Activated gamma-delta T cell treated with anti-CD3 and anti-CD28 coated beads, Interleukin-2, amount 50 U/mL, for 16 hours (primary cell): ENCODE measurements around the gene MYBBP1A.
"Not testable (repeated sequence)": the region's sequence is repeated elsewhere in the genome, so short reads cannot be mapped to it uniquely, and the experiment has no call there.

Source experiments
- DNase-seq: peaks from one replicate; pipeline ENCODE4 v3.0.0-alpha.2; 2020; ENCODE audit warnings: low read depth

The MYBBP1A gene

GRCh38 chr17:4588391-4588790 lies 33.2 kb upstream of the MYBBP1A start:
- DNase-seq, result no peak

DNA sequence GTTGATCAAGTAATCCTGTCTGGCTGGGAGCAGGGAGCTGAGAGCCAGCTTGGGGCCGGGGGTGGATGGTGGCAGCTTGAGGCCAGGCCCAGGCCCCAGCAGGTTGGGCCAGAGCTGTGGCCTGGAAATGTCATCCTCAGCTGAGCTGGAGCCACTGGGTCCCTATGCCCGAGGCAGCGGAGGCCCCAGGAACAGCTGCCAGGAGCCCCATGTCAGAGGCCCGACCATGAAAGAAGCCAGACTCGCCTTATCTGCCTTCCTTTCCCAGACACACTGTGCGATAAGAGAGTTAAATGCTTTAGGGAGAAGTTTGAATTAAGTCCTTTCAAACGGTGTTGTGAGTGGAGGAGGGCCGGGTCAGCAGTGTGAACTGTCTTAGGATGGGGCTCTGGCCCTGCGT lies 32.6 kb upstream of the MYBBP1A start:
- no peak for DNase-seq

GRCh38 chr17:4587195-4587594 lies 32.0 kb upstream of the MYBBP1A start:
- no peak for DNase-seq

DNA sequence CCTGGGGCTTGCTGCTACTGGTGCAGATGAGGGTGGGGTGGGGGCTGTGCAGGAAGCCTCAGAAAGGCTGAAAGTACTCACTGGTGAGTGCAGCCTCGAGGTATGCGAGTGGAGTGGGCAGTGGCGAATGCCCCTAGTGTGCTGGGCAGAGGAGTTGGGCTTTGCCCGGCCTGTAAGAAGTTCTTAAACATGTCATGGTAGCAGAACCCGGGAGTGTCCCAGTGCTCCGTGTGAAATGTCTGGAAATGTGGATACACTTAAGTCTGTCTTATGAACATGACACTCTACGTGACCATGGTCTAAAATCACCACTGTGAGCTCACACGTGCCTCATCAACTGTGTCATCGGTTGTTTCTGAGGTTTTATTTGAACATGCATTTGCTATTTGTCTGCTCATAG lies 30.9 kb upstream of the MYBBP1A start:
- no peak for DNase-seq

DNA sequence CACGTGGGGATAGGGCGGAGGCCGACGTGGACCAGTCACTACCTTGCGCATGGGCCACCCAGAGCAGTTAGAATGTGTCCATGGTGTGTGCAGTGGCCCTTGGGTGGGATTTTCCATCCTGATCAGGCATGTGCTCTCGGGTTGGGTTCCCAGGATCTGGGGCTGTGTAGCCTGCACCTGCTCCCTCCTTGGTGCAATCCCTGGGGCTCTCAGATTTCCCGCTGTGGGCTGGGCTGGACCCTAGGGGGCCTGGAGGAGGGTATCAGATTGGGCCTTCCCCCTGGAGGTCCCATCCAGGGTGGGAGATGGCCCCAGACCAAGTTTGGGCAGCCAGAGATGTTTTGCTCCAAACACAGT lies 30.4 kb upstream of the MYBBP1A start:
- no peak for DNase-seq

DNA sequence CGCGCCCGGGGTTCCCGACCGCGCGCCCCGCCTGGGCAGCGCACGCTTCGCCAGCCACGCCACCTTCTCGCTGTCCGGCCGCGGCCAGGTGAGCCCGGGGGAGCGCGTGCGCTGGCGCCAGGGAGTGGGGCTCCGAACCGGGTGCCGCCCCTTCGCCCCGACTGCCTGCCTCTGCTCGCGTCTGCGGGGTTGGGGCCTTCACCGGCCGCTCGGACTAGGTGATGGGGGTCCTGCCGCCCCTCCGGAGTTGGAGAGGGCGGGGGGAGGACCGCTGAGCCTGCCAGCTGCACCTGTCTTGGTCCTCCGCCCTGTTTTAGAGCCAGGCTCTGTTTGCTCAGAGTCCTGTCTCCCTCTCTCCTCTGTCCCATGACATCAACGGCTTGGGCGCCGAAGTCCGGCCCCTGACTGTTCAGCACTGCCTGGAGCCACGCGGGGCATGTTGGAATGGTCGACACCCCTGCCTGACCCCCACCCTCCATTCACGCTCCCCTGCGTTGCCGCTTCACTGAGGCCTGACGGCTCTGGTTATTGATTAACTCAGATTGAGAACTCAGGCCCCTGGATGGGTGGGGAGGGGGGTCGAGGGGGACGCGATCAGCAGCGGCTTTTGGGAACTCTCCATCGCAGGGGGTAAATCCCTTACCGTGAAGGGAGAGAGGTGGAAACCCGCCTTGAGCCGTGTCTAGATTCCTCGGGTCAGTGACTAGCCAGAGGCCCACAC lies 29.9 kb upstream of the MYBBP1A start:
- DNase-seq, result no peak

GRCh38 chr17:4584101-4584916 lies 29.1 kb upstream of the MYBBP1A start, which contains the start of gene SMTNL2:
Gene SMTNL2, plus strand, starts transcription at chr17:4584529. Its CDS starts 77 bp downstream, at chr17:4584606.
- DNase-seq, result no peak

GRCh38 chr17:4583782-4584100 lies 28.6 kb upstream of the MYBBP1A start:
- DNase-seq, result no peak

- DNase-seq, result no peak
These were observed 28.0 kb upstream of the MYBBP1A start for GRCh38 chr17:4583206-4583605.

DNA sequence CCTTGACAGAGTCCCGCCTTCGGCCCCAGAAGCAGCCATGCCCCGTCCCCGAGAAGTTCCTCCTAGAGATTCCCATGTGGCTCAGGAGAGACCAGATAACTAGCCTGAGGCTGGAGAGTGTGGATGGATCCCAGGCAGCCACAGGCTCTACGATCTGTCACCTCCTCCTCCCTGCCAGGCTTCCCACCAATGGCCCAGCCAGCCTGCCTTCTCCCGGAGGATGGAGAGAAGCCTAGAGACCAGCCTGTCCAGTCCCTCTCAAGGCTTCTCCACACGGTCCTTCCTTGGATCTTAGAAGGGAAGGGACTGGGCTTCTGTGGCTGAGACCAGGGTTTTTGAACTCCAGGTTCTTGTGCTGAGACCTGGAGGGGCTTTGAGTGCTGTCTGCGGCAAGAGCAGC lies 27.5 kb upstream of the MYBBP1A start:
- no peak for DNase-seq

- no peak for DNase-seq
These were observed 26.9 kb upstream of the MYBBP1A start for GRCh38 chr17:4582101-4582501.

DNA sequence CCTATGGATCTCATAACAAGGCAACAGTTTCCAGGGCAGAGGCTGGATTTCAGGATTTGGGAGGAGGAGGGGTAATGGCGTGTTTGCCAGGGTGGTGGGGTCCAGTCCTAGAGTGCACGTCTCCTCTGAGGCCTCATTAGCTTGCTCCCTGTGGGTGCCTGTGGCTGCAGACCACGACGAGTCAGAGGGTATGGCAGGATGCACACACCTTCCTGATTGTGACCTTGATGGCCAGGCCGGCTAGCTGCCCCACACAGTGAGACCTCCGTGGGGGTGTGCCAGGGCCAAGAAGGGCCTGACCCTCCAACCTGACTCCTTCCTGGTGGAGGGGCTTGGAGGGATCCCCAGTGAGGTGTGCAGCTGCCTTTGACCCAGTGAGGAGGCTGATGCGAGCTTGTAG lies 25.1 kb upstream of the MYBBP1A start:
- no peak for DNase-seq

- DNase-seq, result no peak
These were observed 24.5 kb upstream of the MYBBP1A start for GRCh38 chr17:4579678-4580077.

GRCh38 chr17:4578349-4578748 lies 23.2 kb upstream of the MYBBP1A start:
- DNase-seq, result not testable (repeated sequence)

DNA sequence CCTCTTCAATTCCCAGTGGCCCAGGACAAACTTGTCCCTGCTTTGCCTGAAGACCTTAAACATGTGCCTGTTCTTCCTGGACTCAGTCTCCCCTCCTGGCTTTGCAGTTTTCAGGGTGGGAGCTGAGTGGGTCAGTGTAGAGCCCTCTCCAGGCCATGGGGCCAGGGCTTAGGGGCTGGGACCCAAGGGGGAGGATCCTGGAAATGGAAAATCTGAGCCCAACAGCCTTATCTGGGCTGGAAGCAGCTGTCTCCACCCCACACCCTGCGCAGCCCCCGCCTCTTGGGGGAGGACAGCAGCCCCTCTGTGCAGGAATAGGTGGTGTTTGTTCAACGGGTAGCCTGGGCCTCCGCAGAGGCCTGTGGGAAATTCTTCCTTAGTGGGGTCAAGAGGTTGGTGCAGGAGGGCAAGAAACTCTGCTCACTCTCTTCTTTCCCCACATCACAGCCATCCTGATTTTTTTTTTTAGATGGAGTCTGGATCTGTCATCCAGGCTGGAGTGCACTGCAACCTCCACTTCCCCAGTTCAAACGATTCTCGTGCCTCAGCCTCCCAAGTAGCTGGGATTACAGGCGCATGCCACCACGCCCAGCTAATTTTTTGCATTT lies 22.3 kb upstream of the MYBBP1A start:
- no peak for DNase-seq

- no peak for DNase-seq
These were observed 21.6 kb upstream of the MYBBP1A start for GRCh38 chr17:4576729-4577322.

DNA sequence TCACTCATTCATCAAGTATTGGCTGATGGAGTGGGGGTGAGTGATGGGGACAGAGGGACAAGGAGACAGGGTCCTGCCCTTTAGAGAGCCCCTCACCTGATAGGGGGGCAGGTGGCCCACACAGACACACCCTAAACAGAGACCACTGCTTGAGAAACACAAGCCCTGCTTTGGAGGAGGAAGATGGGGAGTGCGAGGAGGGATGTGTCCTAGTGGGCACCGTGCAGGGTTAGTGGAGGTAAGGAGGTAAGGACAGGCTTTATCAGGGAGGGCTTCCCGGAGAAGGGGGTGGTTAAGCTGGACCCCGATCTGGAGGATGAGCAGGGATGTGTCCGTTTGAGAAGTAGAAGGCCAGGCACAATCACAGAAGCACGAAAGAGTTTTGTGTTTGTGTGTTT lies 21.0 kb upstream of the MYBBP1A start:
- DNase-seq, result no peak

DNA sequence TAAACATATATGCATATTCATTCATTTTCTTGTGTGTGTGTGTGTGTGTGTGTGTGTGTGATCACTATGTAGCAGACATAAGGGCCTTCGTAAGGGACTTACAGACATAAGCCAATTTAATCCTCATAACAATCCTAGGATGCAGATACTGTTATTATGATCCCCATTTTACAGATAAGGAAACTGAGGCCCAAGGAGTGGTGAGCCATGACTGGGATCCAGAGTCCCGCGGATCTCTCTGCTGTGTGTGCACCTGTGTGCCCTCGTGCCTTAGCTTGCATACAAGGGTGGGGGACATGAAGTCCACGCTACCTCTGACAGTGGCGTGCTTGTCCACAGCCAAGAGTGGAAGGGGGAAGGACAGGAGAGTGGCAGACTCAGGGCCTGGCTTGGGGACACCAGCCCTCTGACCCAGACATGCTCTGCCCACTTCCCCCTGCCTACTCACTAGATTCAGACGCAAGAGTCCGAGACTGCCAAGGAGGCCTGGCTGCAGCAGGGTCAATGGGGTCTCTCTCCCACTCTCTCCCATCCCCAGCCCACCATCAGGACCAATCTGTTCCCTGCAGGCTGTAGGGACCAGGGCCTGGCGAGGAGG lies 19.4 kb upstream of the MYBBP1A start:
- DNase-seq, result no peak

DNA sequence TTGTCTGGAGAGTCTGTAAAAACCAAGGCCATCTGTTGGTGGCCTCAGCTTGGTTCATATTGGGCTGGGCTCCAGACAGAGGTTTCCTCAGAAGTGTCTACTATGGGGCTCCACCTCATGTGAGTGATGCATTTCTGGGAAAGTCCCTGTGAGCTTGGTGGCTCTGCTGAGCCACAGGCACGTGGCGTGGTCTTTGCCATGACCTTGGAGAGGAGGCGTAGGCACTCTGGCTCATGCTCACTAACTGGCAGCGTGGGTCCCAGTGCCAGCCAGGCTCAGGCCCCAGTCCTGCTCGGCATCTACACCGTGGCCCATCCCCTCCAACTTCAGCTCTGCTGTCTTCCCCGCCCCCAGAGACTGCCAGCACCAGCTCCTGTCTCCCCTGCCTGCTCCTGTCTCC lies 18.5 kb upstream of the MYBBP1A start:
- DNase-seq, result no peak

DNA sequence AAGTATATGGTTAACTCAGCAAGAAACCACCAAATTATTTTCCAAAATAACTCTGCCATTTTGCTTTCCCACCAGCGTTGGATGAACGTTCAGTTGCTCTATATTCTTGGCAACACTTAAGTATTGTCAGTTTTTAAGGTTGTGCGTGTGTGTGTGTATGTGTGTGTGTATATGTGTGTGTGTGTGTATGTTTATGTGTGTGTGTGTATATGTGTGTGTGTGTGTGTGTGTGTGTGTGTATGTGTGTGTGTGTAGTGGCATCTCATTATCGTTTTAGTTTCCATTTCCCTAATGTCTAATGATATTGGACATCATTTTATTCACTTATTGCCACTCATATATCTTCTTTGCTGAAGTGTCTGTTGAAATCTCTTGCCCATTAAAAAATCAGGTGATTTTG lies 17.9 kb upstream of the MYBBP1A start:
- DNase-seq, result no peak

DNA sequence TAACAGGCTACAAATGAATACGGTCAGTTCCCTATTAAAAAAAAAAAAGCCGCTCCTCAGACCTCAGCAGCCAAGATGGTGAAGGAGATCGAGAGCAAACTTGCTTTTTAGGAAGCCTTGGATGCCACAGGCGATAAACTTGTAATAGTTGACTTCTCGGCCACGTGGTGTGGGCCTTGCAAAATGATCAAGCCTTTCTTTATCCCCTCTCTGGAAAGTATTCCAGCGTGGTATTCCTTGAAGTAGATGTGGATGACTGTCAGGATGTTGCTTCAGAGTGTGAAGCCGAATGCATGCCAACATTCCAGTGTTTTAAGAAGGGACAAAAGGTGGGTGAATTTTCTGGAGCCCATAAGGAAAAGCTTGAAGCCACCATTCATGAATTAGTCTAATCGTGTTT lies 16.9 kb upstream of the MYBBP1A start:
- no peak for DNase-seq

DNA sequence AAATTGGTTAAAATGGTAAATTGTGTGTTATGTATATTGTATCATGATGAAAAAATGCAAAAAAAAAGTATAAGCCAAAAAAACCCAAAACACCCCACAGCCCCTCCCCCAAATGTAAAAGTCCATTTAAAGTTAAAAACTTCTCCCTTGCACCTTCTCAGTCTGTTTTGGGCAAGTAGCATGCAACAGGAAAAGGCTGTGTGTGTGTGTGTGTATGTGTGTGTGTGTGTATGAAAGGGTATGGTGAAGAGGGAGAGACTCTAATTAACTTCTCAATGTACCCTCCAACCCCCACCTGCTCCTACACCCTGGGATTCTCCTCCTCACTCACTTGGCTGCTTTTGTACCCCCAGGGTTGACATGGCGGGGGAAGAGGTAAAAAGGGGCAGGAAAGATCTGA lies 14.4 kb upstream of the MYBBP1A start:
- no peak for DNase-seq

DNA sequence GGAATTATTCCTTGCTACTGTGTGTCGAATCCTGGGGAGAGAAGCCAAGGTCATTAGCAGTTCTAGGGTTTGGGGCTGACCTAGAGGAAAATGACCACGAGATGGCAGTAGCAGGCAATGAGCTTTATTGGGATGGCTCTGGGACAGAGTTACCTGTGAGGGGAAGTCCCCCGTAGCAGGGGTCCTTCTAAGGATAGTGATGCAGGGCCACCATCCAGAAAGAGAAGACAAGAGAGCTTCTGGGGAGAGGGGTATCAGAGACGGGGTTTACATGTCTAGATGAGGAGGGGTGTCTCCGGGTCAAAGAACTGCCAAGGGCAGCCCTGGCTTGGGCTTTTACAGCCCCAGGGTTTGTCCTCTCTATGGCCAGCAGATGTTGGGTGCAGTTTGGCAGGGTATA lies 11.6 kb upstream of the MYBBP1A start:
- DNase-seq, result no peak
